Panc1 (cell line): ENCODE measurements around the gene PLA2G4F. TPM values are rescaled to one million over a fixed set of nuclear protein-coding genes. Genes with fewer than 3 reads are reported as not detected.

Experiments used
- ATAC-seq: fragments of 200-7000 bp; cut with Tn5 transposase; 2 replicates; pipeline ENCODE4 v1.9.1; 2020; ENCODE audit warnings: mild to moderate bottlenecking, moderate library complexity
- BruUV-seq: library from RNA; stranded (reverse); fragments of 400-500 nt; replicated peaks from 2 replicates; lab custom pipeline; 2021; lab: Mats Ljungman, UMichigan
- CTCF ChIA-PET: fragments of 300-600 bp; sonication (Branson Sonifier 250); formaldehyde crosslinking; loops from one replicate; lab custom pipeline; 2022; ENCODE audit warnings: antibody characterized with exemption; lab: Charles Lee
- POLR2A ChIA-PET: fragments of 300-600 bp; sonication (Branson Sonifier 250); formaldehyde crosslinking; loops from one replicate; lab custom pipeline; 2022; ENCODE audit warnings: antibody characterized with exemption; lab: Charles Lee
- DNase-seq: peaks from one replicate; pipeline ENCODE4 v3.0.0-alpha.2; 2010; ENCODE audit warnings: low read depth, low spot score
- H3K27ac ChIP-seq: 2 replicates; pipeline ENCODE4 v1.5.1; 2011; ENCODE audit warnings: mild to moderate bottlenecking, low read length, inconsistent platforms
- H3K27me3 ChIP-seq: fragments of 200-500 bp; sonication (Bioruptor generic); 2 replicates; pipeline ENCODE4 v1.6.0; 2014; ENCODE audit warnings: low read length, inconsistent platforms; ENCODE audit not compliant: control insufficient read depth, insufficient read depth
- H3K36me3 ChIP-seq: fragments of 200-500 bp; sonication (Bioruptor generic); 2 replicates; pipeline ENCODE4 v1.5.1; 2014; ENCODE audit warnings: inconsistent platforms, mild to moderate bottlenecking, low read length, moderate library complexity; ENCODE audit not compliant: control insufficient read depth, insufficient read depth
- H3K4me1 ChIP-seq: 2 replicates; pipeline ENCODE4 v1.5.1; 2011; ENCODE audit warnings: inconsistent platforms, mild to moderate bottlenecking, low read length, moderate library complexity; ENCODE audit not compliant: control insufficient read depth, insufficient read depth
- H3K4me3 ChIP-seq, 2 experiments: 2 replicates each; pipeline ENCODE4 v1.5.1; 2011 to 2012; ENCODE audit warnings: low read depth in 2 of 2, low read length in 2 of 2, mild to moderate bottlenecking in 2 of 2, inconsistent platforms in 1 of 2, moderate library complexity in 1 of 2
- H3K9me3 ChIP-seq: fragments of 200-500 bp; sonication (Bioruptor generic); 2 replicates; pipeline ENCODE4 v1.5.1; 2014; ENCODE audit warnings: low read depth, mild to moderate bottlenecking, inconsistent platforms, low read length, moderate library complexity; ENCODE audit not compliant: control insufficient read depth, insufficient read depth
- POLR2AphosphoS5 ChIP-seq: IDR thresholded peaks from 2 replicates; pipeline ENCODE4 v1.6.1; 2012; ENCODE audit warnings: mild to moderate bottlenecking, low read depth, low read length, moderate library complexity
- SIN3A ChIP-seq: IDR thresholded peaks from 2 replicates; pipeline ENCODE4 v1.6.1; 2012; ENCODE audit warnings: low read depth, mild to moderate bottlenecking, low read length, moderate library complexity, borderline replicate concordance; ENCODE audit not compliant: insufficient read depth
- TCF7L2 ChIP-seq: IDR thresholded peaks from 2 replicates; pipeline ENCODE4 v1.6.1; 2011; ENCODE audit warnings: mild to moderate bottlenecking, low read depth, low read length, inconsistent platforms
- in situ Hi-C: cut with HindIII; loops from 2 replicates; pipeline ENCODE4 v1.10.0; 2016; ENCODE audit warnings: low sequenced_read_pairs, low pct_unique_long_range_greater_than_20kb
- intact Hi-C: fragments of 100-400 bp; cut with micrococcal nuclease; formaldehyde crosslinking; loops from one replicate; pipeline ENCODE4 v1.10.0; 2022; ENCODE audit not compliant: unreplicated experiment
- total RNA-seq: library from RNA; stranded (reverse); gene quantifications from one replicate; pipeline ENCODE4 v1.2.1, GENCODE V29; 2021; ENCODE audit not compliant: unreplicated experiment
- TF ChIP-seq, protein P1 (sequence below), 2 experiments: IDR thresholded peaks; 2 replicates each; pipeline ENCODE4 v1.6.1; 2011 to 2012; ENCODE audit warnings: low read depth in 2 of 2, control low read depth in 1 of 2, low read length in 1 of 2, mild to moderate bottlenecking in 1 of 2, moderate library complexity in 1 of 2; ENCODE audit not compliant: insufficient read depth in 1 of 2
- TF ChIP-seq, protein P2 (sequence below): fragments of 450-650 bp; IDR thresholded peaks from 2 replicates; pipeline ENCODE4 v1.5.1; 2017; ENCODE audit warnings: mild to moderate bottlenecking

PLA2G4F gene
- total RNA-seq, 1 experiment from 2014 or later: not detected

DNA sequence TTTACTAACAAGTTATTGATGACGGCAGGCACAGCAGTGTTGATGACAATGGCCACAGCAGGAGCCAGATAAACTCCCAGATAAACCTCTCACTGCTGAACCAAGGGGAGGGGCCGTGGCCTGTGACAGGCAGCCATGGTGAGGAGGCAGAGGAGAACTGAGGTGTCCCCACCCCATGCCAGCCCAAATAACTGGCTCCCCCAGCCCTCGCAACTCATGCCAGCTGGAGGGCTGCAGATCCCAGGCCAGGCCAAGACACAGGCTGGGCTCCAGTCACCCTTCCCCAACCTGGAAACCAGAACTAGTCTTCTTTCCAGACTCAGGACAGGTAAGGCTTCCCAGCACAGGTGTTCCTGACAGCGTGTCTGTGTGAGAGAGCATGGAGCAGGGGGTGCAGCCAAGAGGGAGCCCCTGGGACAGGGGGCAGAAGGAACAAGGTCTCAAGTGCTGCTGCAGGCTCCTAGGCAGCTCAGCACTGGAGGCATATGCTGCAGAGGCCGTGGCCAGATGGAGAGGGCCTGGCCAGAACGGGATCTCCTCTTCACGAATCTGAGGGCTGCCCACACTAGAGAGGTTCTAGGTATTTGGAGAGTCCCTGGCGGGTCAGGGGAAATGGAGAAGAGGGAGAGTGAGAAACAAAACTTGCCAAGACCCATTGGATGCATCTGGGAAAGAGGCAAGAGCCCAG, 15.9 kb downstream of the PLA2G4F start:
- no TSS peak for BruUV-seq
- DNase-seq: no peak
- Histone ChIP-seq H3K4me1 (no peaks in the 10 kb centered on the region; the same call in 1 of the 2 replicates), H3K4me3 (no peak overlapping the region), H3K36me3 (no peaks in the 10 kb centered on the region), H3K27me3 (no peaks in the 10 kb centered on the region), H3K9me3 (no peaks in the 10 kb centered on the region), H3K27ac (no peak overlapping the region)
- intact Hi-C loops (no loop called here), in situ Hi-C loops (no loop called here)
- POLR2A ChIA-PET: no interaction called here
- CTCF ChIA-PET: no interaction called here
- ATAC-seq: no peak
- TF ChIP-seq TCF7L2: no peak
- TF ChIP-seq, protein P1, sequence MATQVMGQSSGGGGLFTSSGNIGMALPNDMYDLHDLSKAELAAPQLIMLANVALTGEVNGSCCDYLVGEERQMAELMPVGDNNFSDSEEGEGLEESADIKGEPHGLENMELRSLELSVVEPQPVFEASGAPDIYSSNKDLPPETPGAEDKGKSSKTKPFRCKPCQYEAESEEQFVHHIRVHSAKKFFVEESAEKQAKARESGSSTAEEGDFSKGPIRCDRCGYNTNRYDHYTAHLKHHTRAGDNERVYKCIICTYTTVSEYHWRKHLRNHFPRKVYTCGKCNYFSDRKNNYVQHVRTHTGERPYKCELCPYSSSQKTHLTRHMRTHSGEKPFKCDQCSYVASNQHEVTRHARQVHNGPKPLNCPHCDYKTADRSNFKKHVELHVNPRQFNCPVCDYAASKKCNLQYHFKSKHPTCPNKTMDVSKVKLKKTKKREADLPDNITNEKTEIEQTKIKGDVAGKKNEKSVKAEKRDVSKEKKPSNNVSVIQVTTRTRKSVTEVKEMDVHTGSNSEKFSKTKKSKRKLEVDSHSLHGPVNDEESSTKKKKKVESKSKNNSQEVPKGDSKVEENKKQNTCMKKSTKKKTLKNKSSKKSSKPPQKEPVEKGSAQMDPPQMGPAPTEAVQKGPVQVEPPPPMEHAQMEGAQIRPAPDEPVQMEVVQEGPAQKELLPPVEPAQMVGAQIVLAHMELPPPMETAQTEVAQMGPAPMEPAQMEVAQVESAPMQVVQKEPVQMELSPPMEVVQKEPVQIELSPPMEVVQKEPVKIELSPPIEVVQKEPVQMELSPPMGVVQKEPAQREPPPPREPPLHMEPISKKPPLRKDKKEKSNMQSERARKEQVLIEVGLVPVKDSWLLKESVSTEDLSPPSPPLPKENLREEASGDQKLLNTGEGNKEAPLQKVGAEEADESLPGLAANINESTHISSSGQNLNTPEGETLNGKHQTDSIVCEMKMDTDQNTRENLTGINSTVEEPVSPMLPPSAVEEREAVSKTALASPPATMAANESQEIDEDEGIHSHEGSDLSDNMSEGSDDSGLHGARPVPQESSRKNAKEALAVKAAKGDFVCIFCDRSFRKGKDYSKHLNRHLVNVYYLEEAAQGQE (IDR thresholded peaks at IDR 0.05; ENCODE audit: insufficient read depth in 1 of 2, low read depth in 2 of 2, low read length in 1 of 2): no peak
- TF ChIP-seq, protein P2, sequence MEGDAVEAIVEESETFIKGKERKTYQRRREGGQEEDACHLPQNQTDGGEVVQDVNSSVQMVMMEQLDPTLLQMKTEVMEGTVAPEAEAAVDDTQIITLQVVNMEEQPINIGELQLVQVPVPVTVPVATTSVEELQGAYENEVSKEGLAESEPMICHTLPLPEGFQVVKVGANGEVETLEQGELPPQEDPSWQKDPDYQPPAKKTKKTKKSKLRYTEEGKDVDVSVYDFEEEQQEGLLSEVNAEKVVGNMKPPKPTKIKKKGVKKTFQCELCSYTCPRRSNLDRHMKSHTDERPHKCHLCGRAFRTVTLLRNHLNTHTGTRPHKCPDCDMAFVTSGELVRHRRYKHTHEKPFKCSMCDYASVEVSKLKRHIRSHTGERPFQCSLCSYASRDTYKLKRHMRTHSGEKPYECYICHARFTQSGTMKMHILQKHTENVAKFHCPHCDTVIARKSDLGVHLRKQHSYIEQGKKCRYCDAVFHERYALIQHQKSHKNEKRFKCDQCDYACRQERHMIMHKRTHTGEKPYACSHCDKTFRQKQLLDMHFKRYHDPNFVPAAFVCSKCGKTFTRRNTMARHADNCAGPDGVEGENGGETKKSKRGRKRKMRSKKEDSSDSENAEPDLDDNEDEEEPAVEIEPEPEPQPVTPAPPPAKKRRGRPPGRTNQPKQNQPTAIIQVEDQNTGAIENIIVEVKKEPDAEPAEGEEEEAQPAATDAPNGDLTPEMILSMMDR: no peak
- TF ChIP-seq POLR2AphosphoS5: no peak
- no peak for TF ChIP-seq SIN3A

DNA sequence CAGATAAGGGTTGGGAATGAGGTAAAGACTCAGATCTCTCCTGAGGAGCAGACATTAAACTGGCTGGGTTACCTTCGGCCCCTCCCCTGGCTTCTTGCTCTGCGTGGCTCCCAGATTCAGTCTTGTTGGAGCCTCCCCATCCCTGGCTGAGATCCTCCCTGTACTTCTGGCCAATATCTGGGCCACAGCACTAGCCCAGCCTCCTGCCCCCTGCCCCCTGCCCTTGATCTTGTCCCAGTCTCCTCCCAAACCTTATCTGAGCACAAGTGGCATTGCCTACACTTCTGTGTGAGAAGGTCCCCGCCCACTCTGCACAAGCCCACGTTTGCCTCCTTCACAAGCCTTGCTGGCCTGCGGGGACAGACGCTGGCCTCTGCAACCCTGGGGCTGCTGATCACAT, 16.8 kb downstream of the PLA2G4F start:
- in situ Hi-C loops: no loop called here
- CTCF ChIA-PET: interaction anchor here (0.6 to 1.2 kb wide), 2 partner anchors 29 to 55 kb away, joined by 4 to 6 read pairs; no protein-coding TSS in a partner anchor
- Histone ChIP-seq H3K36me3 (no peaks in the 10 kb centered on the region), H3K27ac (no peak overlapping the region), H3K27me3 (no peaks in the 10 kb centered on the region), H3K4me1 (no peaks in the 10 kb centered on the region; the same call in 1 of the 2 replicates), H3K9me3 (no peaks in the 10 kb centered on the region), H3K4me3 (no peak overlapping the region)
- TF ChIP-seq, protein P1 (IDR thresholded peaks at IDR 0.05; ENCODE audit: insufficient read depth in 1 of 2, low read depth in 2 of 2, low read length in 1 of 2): no peak
- TF ChIP-seq SIN3A (no peak), TCF7L2 (no peak), POLR2AphosphoS5 (no peak)
- TF ChIP-seq, protein P2: no peak
- intact Hi-C loops: loop anchor here (5.0 kb wide), 1 partner anchor 152 kb away; no protein-coding TSS in a partner anchor
- no TSS peak for BruUV-seq
- POLR2A ChIA-PET: no interaction called here
- ATAC-seq (no peak), DNase-seq (no peak)
